Activated CD8-positive, alpha-beta memory T cell treated with anti-CD3 and anti-CD28 coated beads, Interleukin-2, amount 50 U/mL, for 24 hours (primary cell): ENCODE data around the gene C18orf63.
A peak's percentile ranks its signal among the peaks of the same experiment; 100 is the strongest.
"Not testable (repeated sequence)": the region's sequence is repeated elsewhere in the genome, so short reads cannot be mapped to it uniquely, and the experiment has no call there.

ENCODE experiments used
- DNase-seq: peaks from one replicate; pipeline ENCODE4 v3.0.0-alpha.2; 2020; ENCODE audit errors: extremely low read depth

C18orf63 gene

DNA sequence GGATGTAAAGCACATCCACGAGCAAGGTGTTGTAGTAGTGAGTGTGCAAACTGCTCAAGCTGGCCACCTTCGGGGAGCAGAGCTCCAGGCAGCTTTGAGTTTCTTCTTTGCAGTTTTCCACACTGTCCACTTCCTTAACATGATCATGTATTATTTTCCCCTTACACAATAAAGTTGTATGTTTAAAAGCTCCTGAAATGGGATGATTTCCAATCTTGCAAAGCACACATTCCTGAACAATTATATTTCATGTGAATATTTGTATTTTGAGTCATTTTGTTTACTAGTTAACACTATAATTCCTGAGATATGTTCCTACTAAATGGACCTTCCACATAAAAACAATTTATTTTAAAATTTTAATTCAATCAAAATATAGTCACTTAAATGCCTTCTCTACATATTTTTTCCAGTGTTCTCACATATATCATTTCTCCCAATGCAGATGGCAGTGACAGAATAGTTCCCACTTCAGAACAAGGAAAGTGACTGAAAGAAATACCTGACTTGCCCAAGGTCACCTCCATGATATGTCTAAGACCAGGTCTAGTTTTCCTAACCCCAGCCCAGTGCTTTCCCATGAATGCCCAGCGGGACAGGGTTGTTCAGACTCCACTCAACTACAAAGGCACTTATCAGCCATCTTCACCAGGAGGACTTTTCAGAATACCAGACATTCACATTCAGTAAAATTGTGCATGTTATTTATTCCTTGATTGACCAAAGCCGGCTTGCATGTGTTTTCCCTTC lies 29.4 kb upstream of the C18orf63 start:
- DNase-seq, result no peak

DNA sequence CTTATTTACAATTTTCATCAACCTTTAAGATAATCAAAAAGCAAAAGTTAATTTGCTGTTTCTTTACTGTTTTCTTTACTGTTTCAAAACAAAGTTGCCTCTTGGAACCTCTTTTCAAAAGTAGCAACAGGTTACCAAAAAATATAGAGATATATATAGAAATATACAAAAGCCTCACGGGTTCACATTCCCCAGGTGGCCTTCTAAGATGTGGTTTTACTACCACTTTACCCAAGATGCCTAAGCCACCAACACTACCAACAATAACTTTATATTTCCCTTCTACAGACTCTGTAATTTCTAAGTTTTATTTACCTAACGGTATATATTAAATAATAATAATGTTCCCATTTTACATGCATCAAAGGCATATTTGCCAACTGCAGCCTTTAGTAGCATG lies 28.8 kb upstream of the C18orf63 start:
- no peak for DNase-seq

- DNase-seq, result no peak
These were observed 27.6 kb upstream of the C18orf63 start for GRCh38 chr18:74288041-74288440.

GRCh38 chr18:74288730-74289129 lies 26.9 kb upstream of the C18orf63 start:
- DNase-seq, result no peak

DNA sequence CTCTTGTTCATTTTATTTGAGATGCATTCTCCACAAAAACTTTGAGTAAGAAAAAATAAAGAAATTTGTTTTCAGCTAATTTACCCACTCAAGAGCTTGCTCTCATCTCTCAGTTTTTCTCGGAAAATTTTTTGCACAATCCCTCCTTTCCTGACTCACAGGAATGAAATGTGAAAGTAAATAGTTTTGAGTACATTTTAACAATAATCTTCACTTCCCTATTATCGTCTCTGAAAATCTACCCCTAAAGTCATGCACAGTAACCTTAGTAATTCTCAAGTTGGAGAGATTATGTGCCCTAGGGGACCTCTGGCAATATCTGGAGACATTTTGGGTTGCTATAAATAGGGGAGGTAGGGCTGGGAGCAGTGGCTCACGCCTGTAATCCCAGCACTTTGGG lies 26.5 kb upstream of the C18orf63 start:
- DNase-seq, result no peak

- no peak for DNase-seq
These were observed 25.6 kb upstream of the C18orf63 start for GRCh38 chr18:74290021-74290420.

GRCh38 chr18:74290794-74291471 lies 24.7 kb upstream of the C18orf63 start:
- DNase-seq, result no peak

DNA sequence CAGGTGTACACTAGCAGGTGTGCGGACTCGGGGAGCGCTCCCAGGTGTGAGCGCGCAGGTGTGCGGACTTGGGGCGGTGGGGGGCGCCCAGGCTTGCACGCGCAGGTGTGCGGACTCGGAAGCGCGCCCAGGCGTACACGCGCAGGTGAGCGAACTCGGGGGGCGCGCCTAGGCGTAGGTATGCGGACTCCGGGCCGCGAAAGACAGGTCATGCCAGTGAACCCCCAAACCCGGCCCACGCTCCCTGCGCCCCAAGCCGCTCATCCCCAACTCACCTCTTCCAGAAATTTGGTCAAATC lies 24.2 kb upstream of the C18orf63 start:
- no peak for DNase-seq

DNA sequence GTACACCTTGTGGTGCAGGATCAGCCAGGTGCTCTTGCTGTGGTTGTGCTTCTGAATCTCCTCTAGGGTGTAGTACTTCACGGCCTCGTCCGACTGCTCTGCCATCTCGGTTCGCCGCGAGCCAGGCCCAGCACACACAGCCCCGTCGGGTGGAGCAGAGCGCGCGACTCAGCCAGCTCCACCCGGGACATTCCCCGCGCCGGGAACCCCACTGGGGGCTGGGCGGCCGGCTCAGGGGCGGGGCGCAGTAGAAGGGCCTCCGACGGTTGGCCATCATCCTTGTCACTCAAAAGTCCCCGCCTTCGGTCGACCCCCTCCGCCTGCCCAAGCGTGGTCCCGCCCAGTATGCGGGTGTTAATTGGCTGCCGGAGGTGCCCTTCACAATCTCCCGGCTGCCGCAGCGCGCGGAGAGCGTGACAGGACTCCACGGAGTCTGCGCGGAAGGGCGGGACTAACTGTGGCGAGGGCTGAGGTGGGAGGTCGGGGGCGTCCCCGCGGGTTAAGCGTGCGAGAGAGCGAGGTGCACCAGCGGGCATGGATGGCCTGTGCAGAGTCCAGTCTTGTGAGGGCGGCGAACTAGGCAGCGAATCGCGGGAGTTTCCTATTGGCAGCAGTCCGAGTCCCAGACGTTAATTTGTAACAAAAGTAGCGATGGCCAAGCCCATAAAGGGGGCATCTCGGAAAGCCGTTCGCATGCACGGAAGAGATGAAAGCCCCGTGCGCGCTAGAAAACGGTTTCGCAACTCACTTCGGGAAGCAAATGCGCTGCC lies 23.7 kb upstream of the C18orf63 start, which contains the start of gene CYB5A:
TSS of gene CYB5A (minus strand) at position 193 of the 770 bp plus-strand sequence. CDS start at position 105, 88 bp downstream.
- DNase-seq, result peak; percentile 95

DNA sequence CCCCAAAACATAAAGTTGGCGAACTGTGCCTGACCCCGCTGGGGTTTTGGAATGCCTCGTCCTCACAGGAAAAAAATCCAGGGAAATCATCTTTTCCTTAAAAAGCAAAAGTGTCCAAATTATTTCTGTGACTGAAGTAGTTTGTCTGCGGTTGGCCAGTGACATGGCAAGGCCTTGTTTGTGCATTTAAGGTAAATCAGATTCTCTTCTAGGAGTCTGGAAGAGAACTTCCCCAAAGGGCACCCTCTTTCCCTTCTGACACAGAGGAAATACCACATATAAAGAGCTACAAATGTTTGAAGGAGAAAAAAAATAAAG lies 23.1 kb upstream of the C18orf63 start:
- no peak for DNase-seq

- not testable (repeated sequence) for DNase-seq
These were observed 22.7 kb upstream of the C18orf63 start for GRCh38 chr18:74292982-74293381.

DNA sequence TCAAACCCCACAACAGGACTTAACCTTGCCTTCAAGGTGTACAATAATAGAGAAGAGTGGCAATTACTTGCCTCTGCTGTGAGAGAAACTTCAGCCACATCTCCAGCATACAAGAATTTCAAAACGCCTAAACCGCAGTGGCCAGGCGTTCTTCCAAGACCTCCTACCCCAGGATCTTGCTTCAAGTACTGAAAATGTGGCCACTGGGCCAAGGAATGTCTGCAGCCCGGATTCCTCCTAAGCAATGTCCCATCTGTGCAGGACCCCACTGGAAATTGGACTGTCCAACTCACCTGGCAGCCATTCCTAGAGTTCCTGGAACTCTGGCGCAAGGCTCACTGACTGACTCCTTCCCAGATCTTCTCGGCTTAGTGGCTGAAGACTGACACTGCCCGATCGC lies 21.1 kb upstream of the C18orf63 start:
- DNase-seq, result no peak

DNA sequence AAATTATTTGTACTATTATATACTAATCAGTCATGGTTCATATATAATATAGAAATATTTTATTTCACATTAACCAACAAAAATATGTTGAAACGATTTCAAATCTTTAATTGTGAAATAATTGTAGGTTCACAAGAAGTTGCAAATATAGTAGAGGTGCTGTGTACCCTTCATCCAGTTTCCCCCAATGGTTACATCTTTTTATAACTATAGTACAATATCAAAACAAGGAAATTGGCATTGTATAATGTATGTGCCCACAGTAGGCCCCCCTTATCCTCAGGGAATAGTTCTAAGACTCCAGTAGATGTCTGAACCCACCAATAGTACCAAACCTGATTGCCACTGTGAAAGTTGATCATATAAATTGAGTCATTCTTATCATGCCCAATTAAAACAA lies 16.5 kb upstream of the C18orf63 start:
- DNase-seq, result no peak

- DNase-seq, result no peak
These were observed 15.9 kb upstream of the C18orf63 start for GRCh38 chr18:74299746-74300145.

- no peak for DNase-seq
These were observed 12.3 kb upstream of the C18orf63 start for GRCh38 chr18:74303306-74303705.

- no peak for DNase-seq
These were observed 11.7 kb upstream of the C18orf63 start for GRCh38 chr18:74303936-74304335.

DNA sequence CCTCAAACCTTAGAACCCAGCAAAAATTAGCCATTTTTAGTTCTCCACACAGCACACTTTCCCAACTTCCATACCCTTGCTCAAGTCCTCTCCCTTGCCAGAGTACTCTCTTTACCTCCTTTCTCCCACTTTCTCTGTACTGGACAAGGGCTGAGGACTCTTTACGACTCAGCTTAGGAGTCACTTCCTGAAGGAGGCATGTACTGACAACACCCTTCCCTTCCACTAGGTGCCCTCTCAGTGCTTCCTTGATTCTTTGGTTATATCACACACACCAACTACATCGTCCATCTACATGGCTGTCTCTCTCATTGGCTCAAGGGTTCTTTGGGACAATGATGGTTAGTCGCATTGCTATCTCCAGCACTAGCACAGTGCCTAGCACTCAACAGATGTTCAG lies 5.2 kb upstream of the C18orf63 start:
- no peak for DNase-seq

DNA sequence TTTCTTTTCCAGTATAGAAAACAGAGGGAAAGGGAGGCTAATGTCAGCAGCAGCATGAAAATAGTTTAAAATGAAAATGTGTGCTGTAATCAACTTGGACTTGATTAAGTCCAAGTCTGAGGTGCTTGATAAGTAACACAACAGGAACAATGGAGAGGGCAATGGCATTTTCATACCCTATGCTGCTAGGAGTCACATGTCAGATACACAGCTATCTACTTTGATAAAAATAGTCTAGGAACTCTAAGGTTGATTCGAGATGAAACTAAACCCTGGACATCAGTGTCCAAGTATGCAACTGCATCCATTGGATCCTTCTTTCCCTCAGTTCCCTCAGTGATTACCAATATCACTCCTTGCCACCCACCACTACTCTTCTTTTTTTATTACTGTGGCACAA lies 4.6 kb upstream of the C18orf63 start:
- DNase-seq, result no peak

DNA sequence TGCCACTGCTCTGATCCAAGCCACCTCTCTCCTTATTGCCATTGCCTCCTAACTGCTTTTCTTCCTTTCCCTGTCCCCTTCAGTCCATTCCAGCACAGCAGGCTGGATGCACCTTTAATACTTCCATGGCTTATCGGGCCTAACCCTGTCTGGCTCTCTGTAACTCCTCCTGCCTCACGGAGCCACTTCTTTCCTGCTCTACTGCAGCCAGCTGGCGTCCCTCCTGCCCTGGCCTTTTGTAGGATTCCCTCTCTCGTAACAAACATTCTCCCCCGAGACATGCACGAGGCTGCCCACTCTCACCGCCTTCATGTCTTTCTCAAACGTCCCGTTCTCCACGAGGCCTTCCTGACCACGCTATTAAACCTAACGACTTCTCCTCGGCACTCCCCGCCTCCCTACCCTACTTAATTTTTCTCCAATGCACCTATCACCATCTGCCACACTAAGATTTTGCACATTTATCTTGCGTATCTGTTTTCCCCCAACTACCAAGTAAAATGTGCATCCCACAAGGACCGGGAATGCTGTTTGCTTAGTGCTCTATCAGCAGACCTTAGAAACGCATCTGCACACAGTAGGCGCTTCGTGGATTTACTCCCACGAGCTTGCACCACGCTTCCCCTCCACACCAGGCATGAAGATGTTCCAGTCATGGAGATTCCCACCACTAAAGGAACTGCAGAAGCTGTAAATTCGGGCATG lies 728 bp upstream of the C18orf63 start:
- no peak for DNase-seq

DNA sequence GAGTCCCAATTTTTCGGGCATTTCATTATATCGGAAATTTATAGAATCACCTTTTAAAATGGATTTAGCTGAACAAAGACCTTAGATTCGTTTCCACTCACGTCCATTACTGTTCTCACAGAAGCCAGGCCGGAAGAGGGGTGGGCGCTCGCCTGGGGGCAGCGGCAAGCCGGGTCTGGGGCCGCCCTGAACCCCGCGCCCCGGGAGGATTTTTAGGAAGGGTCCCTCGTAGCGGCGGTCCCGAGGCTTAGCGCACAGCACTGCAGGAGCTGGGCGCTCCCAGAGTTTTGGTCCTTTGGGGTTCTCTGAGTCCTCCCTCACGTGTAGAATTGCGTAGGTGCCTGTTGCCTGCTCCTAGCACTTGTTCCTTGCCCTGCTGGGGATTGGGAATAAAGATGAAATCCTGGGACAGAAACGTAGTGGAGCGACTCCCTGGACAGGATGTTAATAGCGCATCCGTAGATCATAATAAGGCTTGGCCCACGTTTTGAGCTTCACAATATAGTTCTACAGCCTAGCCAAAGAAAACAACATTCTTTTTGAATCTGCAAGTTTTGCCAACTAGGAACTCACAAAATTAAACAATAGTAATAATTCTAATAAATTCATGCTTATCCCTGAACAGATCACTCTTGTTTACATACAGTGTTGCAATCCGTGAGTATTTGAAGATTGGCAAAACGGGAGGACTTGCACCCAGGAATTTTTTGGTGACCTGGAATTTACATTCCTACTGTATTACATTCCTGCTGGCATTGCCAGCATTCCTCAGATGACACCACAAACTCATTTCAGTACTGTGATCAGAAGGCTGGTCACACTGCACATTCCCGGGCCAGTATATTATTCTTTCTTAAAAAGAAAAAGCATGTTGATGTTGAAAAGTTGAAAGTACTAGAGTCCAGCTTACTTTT lies 875 bp downstream of the C18orf63 start:
- no peak for DNase-seq

- DNase-seq, result no peak
These were observed 10.6 kb downstream of the C18orf63 start for GRCh38 chr18:74326231-74326630.
